Stimulated activated naive CD8-positive, alpha-beta T cell treated with anti-CD3 and anti-CD28 coated beads, Interleukin-15, amount 100 ng/mL, for 72 hours (primary cell): Measurements from ENCODE around the gene LRRK1.
A peak's percentile ranks its signal among the peaks of the same experiment; 100 is the strongest.

ENCODE experiments used
- ATAC-seq: fragments of 150-1000 bp; cut with Tn5 transposase; 2 replicates; pipeline ENCODE4 v1.10.0; 2021; ENCODE audit warnings: mild to moderate bottlenecking, moderate library complexity
- DNase-seq, 2 donors: peaks; one replicate each; pipeline ENCODE4 v3.0.0; 2021 to 2022
- H3K27ac Mint-ChIP-seq, 2 donors: one replicate each; pipeline ENCODE4 v1.8.0; 2022; ENCODE audit warnings: mild to moderate bottlenecking in 2 of 2, mixed read lengths in 2 of 2, moderate library complexity in 2 of 2
- H3K27me3 Mint-ChIP-seq: one replicate; pipeline ENCODE4 v1.8.0; 2022; ENCODE audit warnings: mixed read lengths
- H3K4me1 Mint-ChIP-seq: one replicate; pipeline ENCODE4 v1.8.0; 2022; ENCODE audit warnings: mild to moderate bottlenecking, mixed read lengths
- H3K4me3 Mint-ChIP-seq, 2 donors: one replicate each; pipeline ENCODE4 v1.8.0; 2022; ENCODE audit warnings: mild to moderate bottlenecking in 2 of 2, mixed read lengths in 2 of 2, moderate library complexity in 1 of 2
- H3K9me3 Mint-ChIP-seq, 2 donors: one replicate each; pipeline ENCODE4 v1.8.0; 2022; ENCODE audit warnings: mixed read lengths in 2 of 2

LRRK1 gene

GRCh38 chr15:100920516-100921135 is 1.5 kb downstream of the LRRK1 start:
- H3K4me1 Mint-ChIP-seq = peaks cover 29% of the 10 kb centered on the region
- ATAC-seq (no peak), DNase-seq (no peak)
- H3K4me3 Mint-ChIP-seq = peak overlapping the region; percentile 1 to 7
- no peak overlapping the region for H3K27ac Mint-ChIP-seq
- peaks cover 86% of the 10 kb centered on the region for H3K27me3 Mint-ChIP-seq
- no peaks in the 10 kb centered on the region for H3K9me3 Mint-ChIP-seq

- Mint-ChIP-seq H3K27me3 (peaks cover 82% of the 10 kb centered on the region), H3K27ac (peak overlapping the region in 1 of 2 donors; percentile 34), H3K4me1 (peaks cover 29% of the 10 kb centered on the region), H3K4me3 (peak overlapping the region; percentile 49 to 65), H3K9me3 (no peaks in the 10 kb centered on the region)
- ATAC-seq = no peak
- DNase-seq = no peak
Observed at GRCh38 chr15:100922192-100923040, 3.3 kb downstream of the LRRK1 start.

GRCh38 chr15:100923076-100923475 is 3.9 kb downstream of the LRRK1 start:
- Mint-ChIP-seq H3K4me3 (peak overlapping the region; percentile 32 to 49), H3K9me3 (no peaks in the 10 kb centered on the region), H3K27ac (no peak overlapping the region), H3K4me1 (peaks cover 27% of the 10 kb centered on the region), H3K27me3 (peaks cover 76% of the 10 kb centered on the region)
- DNase-seq (no peak), ATAC-seq (no peak)

- ATAC-seq (no peak), DNase-seq (no peak)
- Mint-ChIP-seq H3K4me1 (peaks cover 19% of the 10 kb centered on the region), H3K27me3 (peaks cover 76% of the 10 kb centered on the region), H3K4me3 (no peak overlapping the region), H3K27ac (no peak overlapping the region), H3K9me3 (no peaks in the 10 kb centered on the region)
Observed at GRCh38 chr15:100923902-100924301, 4.7 kb downstream of the LRRK1 start.

- no peak for ATAC-seq
- Mint-ChIP-seq H3K27ac (no peak overlapping the region), H3K9me3 (no peaks in the 10 kb centered on the region), H3K4me3 (no peak overlapping the region), H3K27me3 (peaks cover 79% of the 10 kb centered on the region), H3K4me1 (peaks cover 19% of the 10 kb centered on the region)
- no peak for DNase-seq
Observed at GRCh38 chr15:100924436-100924835, 5.3 kb downstream of the LRRK1 start.

GRCh38 chr15:100925480-100925879 is 6.3 kb downstream of the LRRK1 start:
- Mint-ChIP-seq H3K9me3 (no peaks in the 10 kb centered on the region), H3K27me3 (peaks cover 69% of the 10 kb centered on the region), H3K27ac (no peak overlapping the region), H3K4me1 (peaks cover 13% of the 10 kb centered on the region), H3K4me3 (no peak overlapping the region)
- ATAC-seq (no peak), DNase-seq (no peak)

GRCh38 chr15:100926258-100926657 is 7.1 kb downstream of the LRRK1 start:
- DNase-seq = no peak
- H3K27me3 Mint-ChIP-seq = peaks cover 61% of the 10 kb centered on the region
- no peaks in the 10 kb centered on the region for H3K9me3 Mint-ChIP-seq
- ATAC-seq = no peak
- H3K4me3 Mint-ChIP-seq = no peak overlapping the region
- peaks cover 13% of the 10 kb centered on the region for H3K4me1 Mint-ChIP-seq
- H3K27ac Mint-ChIP-seq = no peak overlapping the region

GRCh38 chr15:100926971-100927756 is 8.0 kb downstream of the LRRK1 start:
- Mint-ChIP-seq H3K27me3 (peaks cover 52% of the 10 kb centered on the region), H3K4me3 (no peak overlapping the region), H3K9me3 (no peaks in the 10 kb centered on the region), H3K4me1 (peaks cover 10% of the 10 kb centered on the region), H3K27ac (peak overlapping the region; percentile 41 to 78)
- ATAC-seq = no peak
- no peak for DNase-seq

GRCh38 chr15:100928632-100929280 is 9.6 kb downstream of the LRRK1 start:
- Mint-ChIP-seq H3K4me1 (no peaks in the 10 kb centered on the region), H3K4me3 (no peak overlapping the region), H3K9me3 (no peaks in the 10 kb centered on the region), H3K27me3 (peaks cover 46% of the 10 kb centered on the region), H3K27ac (no peak overlapping the region)
- no peak for ATAC-seq
- no peak for DNase-seq

GRCh38 chr15:100929641-100930042 is 10.5 kb downstream of the LRRK1 start:
- no peaks in the 10 kb centered on the region for H3K4me1 Mint-ChIP-seq
- peaks cover 38% of the 10 kb centered on the region for H3K27me3 Mint-ChIP-seq
- no peak overlapping the region for H3K27ac Mint-ChIP-seq
- no peak for DNase-seq
- H3K4me3 Mint-ChIP-seq = no peak overlapping the region
- ATAC-seq = no peak
- H3K9me3 Mint-ChIP-seq = no peaks in the 10 kb centered on the region

GRCh38 chr15:100930306-100930848 is 11.2 kb downstream of the LRRK1 start:
- ATAC-seq (no peak), DNase-seq (no peak)
- Mint-ChIP-seq H3K27ac (no peak overlapping the region), H3K27me3 (peaks cover 43% of the 10 kb centered on the region), H3K9me3 (no peaks in the 10 kb centered on the region), H3K4me1 (no peaks in the 10 kb centered on the region), H3K4me3 (no peak overlapping the region)

GRCh38 chr15:100931143-100931890 is 12.2 kb downstream of the LRRK1 start:
- Mint-ChIP-seq H3K27me3 (peaks cover 34% of the 10 kb centered on the region), H3K4me3 (no peak overlapping the region), H3K9me3 (no peaks in the 10 kb centered on the region), H3K4me1 (no peaks in the 10 kb centered on the region), H3K27ac (no peak overlapping the region)
- ATAC-seq (no peak), DNase-seq (no peak)

GRCh38 chr15:100932676-100933348 is 13.7 kb downstream of the LRRK1 start:
- Mint-ChIP-seq H3K4me3 (no peak overlapping the region), H3K4me1 (no peaks in the 10 kb centered on the region), H3K27ac (no peak overlapping the region), H3K27me3 (peaks cover 33% of the 10 kb centered on the region), H3K9me3 (no peaks in the 10 kb centered on the region)
- ATAC-seq (no peak), DNase-seq (no peak)

- ATAC-seq = no peak
- Mint-ChIP-seq H3K9me3 (no peaks in the 10 kb centered on the region), H3K27ac (no peak overlapping the region), H3K4me3 (no peak overlapping the region), H3K27me3 (peaks cover 21% of the 10 kb centered on the region), H3K4me1 (no peaks in the 10 kb centered on the region)
- DNase-seq = no peak
Observed at GRCh38 chr15:100934166-100934565, 15.0 kb downstream of the LRRK1 start.
